ENCODE data around the gene CARD11. TPM values are rescaled to one million over a fixed set of nuclear protein-coding genes. Genes with fewer than 3 reads are reported as not detected.

The CARD11 gene
- total RNA-seq, 1 experiment from 2014 or later, result 0.82 TPM

DNA sequence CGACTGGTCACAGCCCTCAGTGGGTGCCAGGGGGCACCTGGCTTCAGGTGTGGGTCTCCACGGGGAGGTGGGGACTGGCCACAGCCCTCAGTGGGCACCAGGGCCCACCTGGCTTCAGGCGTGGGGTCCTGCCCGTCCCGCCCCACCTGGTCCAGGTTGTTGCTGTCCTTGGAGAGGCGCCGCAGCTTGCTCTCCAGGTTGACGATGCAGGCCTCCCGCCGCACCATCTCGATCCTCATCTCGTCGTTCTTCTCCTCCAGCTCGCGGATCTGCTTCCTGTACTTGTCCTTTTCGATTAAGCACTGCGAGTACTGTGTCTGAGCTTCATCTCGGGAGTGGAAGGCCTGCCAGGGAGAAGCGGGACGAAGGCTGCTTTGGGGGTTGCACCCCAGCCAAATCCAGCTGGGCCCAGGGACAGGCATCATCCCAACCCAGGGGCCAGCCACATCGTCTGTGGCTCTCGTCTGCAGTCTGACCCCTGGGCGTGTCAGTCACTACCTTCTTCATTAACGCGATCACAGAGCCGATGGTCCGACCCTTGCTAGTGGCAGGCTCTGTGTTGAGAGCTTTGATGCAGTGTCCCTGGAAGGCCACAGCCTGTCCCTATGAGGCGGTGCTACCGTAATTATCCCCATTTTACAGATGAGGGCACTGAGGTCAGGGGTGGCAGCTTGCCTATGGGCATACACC, 106.6 kb downstream of the CARD11 start:
- no peak for ATAC-seq
- H3K27ac ChIP-seq (ENCODE audit: low read length), result no peak overlapping the region

DNA sequence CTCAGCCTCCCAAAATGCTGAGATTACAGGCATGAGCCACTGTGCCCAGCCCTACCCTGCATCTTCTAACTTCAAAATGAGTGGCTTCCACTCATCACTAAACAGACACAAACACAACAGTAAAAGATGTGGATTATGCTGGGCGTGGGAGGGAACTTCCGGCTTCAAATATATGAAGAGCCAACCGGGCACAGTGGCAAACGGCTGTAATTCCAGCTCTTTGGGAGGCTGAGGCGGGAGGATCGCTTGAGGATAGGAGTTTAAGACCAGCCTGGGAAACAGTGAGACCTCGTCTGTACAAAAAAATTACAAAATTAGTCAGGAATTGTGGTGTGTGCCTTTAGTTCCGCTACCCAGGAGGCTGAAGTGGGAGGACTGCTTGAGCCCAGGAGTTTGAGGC, 107.4 kb downstream of the CARD11 start:
- Histone ChIP-seq H3K27ac (ENCODE audit: low read length) (no peak overlapping the region), H3K4me1 (ENCODE audit: control insufficient read depth, insufficient read depth, low read length) (no peaks in the 10 kb centered on the region), H3K36me3 (ENCODE audit: control insufficient read depth, insufficient read depth, low read length) (no peaks in the 10 kb centered on the region), H3K27me3 (ENCODE audit: control insufficient read depth, insufficient read depth, low read length) (peaks cover 18% of the 10 kb centered on the region), H3K4me3 (ENCODE audit: low read depth in 2 of 2, low read length in 2 of 2) (no peak overlapping the region), H3K9me3 (ENCODE audit: control insufficient read depth, insufficient read depth, low read depth, low read length) (no peaks in the 10 kb centered on the region)
- CTCF ChIA-PET, result no interaction called here
- ATAC-seq, result no peak
- no TSS peak for BruUV-seq (replicated peaks)
- POLR2A ChIA-PET, result interaction anchor here (0.7 kb wide), 1 partner anchor 175 kb away, joined by 3 read pairs; no protein-coding TSS in a partner anchor
- intact Hi-C loops (cut with micrococcal nuclease; ENCODE audit: unreplicated experiment) (no loop called here), in situ Hi-C loops (cut with HindIII; ENCODE audit: low pct_unique_long_range_greater_than_20kb, low sequenced_read_pairs) (no loop called here)
- TF ChIP-seq TCF7L2 (IDR thresholded peaks at IDR 0.05; ENCODE audit: low read depth, low read length) (no peak), POLR2AphosphoS5 (IDR thresholded peaks at IDR 0.05; ENCODE audit: low read depth, low read length) (no peak), SIN3A (IDR thresholded peaks at IDR 0.05; ENCODE audit: borderline replicate concordance, insufficient read depth, low read depth, low read length) (no peak), CTCF (IDR thresholded peaks at IDR 0.05) (no peak)
- TF ChIP-seq, protein P1, sequence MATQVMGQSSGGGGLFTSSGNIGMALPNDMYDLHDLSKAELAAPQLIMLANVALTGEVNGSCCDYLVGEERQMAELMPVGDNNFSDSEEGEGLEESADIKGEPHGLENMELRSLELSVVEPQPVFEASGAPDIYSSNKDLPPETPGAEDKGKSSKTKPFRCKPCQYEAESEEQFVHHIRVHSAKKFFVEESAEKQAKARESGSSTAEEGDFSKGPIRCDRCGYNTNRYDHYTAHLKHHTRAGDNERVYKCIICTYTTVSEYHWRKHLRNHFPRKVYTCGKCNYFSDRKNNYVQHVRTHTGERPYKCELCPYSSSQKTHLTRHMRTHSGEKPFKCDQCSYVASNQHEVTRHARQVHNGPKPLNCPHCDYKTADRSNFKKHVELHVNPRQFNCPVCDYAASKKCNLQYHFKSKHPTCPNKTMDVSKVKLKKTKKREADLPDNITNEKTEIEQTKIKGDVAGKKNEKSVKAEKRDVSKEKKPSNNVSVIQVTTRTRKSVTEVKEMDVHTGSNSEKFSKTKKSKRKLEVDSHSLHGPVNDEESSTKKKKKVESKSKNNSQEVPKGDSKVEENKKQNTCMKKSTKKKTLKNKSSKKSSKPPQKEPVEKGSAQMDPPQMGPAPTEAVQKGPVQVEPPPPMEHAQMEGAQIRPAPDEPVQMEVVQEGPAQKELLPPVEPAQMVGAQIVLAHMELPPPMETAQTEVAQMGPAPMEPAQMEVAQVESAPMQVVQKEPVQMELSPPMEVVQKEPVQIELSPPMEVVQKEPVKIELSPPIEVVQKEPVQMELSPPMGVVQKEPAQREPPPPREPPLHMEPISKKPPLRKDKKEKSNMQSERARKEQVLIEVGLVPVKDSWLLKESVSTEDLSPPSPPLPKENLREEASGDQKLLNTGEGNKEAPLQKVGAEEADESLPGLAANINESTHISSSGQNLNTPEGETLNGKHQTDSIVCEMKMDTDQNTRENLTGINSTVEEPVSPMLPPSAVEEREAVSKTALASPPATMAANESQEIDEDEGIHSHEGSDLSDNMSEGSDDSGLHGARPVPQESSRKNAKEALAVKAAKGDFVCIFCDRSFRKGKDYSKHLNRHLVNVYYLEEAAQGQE (IDR thresholded peaks at IDR 0.05; ENCODE audit: insufficient read depth in 1 of 2, low read depth in 2 of 2, low read length in 1 of 2), result no peak
- no peak for DNase-seq (ENCODE audit: low read depth, low spot score)

More for the DNA sequence above, 106.6 kb downstream of the CARD11 start:
- H3K9me3 ChIP-seq (ENCODE audit: control insufficient read depth, insufficient read depth, low read depth, low read length), result no peaks in the 10 kb centered on the region
- in situ Hi-C loops (cut with HindIII; ENCODE audit: low pct_unique_long_range_greater_than_20kb, low sequenced_read_pairs) (no loop called here), intact Hi-C loops (cut with micrococcal nuclease; ENCODE audit: unreplicated experiment) (no loop called here)
- ChIA-PET POLR2A (no interaction called here), CTCF (no interaction called here)
- no peaks in the 10 kb centered on the region for H3K4me1 ChIP-seq (ENCODE audit: control insufficient read depth, insufficient read depth, low read length)
- H3K27me3 ChIP-seq (ENCODE audit: control insufficient read depth, insufficient read depth, low read length), result peaks cover 24% of the 10 kb centered on the region
- no peak overlapping the region for H3K4me3 ChIP-seq (ENCODE audit: low read depth in 2 of 2, low read length in 2 of 2)
- no peaks in the 10 kb centered on the region for H3K36me3 ChIP-seq (ENCODE audit: control insufficient read depth, insufficient read depth, low read length)
- no peak for DNase-seq (ENCODE audit: low read depth, low spot score)
- BruUV-seq (replicated peaks), result no TSS peak
- no peak for TF ChIP-seq TCF7L2 (IDR thresholded peaks at IDR 0.05; ENCODE audit: low read depth, low read length)
- TF ChIP-seq SIN3A (IDR thresholded peaks at IDR 0.05; ENCODE audit: borderline replicate concordance, insufficient read depth, low read depth, low read length), result no peak
- TF ChIP-seq POLR2AphosphoS5 (IDR thresholded peaks at IDR 0.05; ENCODE audit: low read depth, low read length), result no peak
- TF ChIP-seq, protein P1 (IDR thresholded peaks at IDR 0.05; ENCODE audit: insufficient read depth in 1 of 2, low read depth in 2 of 2, low read length in 1 of 2), result no peak
- no peak for TF ChIP-seq CTCF (IDR thresholded peaks at IDR 0.05)
